ENCODE results near the gene WDFY2.
A peak's percentile ranks its signal among the peaks of the same experiment; 100 is the strongest.
"Not testable (repeated sequence)": the region's sequence is repeated elsewhere in the genome, so short reads cannot be mapped to it uniquely, and the experiment has no call there.

Gene WDFY2

DNA sequence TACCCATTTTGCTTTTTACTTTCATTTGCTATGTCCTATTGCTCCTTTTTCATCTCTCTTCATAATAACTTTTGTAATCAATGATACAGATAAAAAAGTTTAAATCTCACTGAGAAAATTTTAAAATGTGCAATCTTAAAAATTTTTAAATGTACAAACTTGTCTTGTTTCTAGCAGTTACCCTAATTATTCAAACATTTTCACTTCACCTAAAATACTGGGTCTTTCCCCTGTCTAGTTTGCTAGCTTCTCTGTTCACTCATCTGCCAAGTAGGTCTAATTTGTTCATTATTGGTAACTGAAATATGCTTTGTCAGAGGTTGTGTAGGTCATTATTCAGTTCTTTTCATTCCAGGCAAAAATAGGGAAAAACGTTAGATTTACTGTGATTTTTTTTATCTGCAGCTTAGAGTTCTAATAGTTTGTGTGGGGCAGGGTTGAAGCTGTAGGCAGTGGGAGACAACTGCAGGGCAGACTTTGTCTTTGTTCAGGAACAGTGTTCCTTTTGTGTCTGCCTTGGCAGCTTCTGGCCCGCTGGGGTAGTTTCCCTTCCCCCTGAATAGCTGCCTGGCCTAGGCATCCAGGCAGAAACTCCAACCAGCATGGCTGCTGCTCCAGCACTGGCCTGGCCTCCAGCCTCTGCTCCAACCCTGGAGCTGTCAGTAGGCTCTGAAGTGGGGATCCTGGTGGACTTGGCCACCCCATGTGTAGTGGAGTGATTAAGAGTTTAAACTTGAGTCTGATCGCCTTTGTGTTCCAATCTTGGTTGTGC lies 48.5 kb downstream of the WDFY2 start:
- peak; percentile 43 for DNase-seq (ENCODE audit: low spot score)

DNA sequence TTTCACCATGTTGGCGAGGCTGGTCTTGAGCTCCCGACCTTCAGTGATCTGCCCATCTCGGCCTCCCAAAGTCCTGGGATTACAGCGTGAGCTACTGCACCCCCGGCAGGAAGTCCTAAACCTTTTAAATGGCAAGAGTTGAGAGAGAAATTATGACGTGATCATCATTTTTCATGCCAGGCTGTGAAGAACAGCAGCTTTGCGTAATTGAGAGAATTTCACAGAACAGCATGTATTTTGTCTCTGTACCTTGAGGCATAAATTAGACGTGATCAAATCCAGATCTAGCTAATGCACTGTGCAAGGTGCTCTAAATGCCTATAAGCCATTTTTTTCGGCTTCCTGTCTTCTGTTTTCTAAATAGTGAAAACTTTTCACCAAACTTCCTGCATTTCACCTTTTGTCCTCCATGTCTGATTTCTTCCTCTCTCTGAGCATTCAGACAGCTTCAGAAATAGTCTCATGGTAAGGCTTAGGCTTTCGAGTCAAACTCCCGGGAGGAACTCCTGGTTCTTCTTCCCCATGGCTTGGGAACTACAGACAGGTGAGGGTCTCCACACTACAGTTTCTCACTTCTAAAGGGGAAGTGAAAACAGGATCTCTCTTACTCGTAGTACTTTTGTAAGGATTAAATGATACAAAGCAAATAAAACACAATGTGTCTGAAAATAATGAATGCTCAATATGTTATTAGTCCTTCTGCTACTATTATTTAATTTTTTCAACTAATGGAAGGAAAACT lies 51.0 kb downstream of the WDFY2 start:
- DNase-seq (ENCODE audit: low spot score) = no peak

DNA sequence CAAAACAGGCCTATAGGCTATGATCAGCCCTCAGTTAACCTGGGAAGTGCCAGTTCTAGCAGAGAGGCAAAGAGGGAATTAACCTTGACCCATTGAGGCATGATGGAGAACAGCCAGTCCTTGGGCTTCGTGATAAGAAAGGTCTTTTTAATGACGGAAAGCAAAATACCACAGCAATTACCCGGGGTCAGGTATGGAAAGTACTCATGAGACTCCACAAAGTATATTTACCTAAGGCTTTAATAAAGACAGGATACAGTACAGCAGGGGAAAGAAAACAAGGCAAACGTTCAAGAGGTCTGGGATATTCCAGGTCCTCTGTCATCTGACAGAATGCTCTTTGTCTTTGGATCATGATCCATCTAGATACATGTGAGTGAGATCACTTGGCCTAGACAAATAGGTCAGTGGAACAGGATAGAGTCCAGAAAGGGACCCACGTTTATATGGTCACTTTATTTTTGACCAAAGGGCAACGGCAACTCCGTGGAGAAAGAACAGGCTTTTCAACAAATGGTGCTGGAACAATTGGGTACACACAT lies 52.2 kb downstream of the WDFY2 start:
- DNase-seq (ENCODE audit: low spot score) = no peak

DNA sequence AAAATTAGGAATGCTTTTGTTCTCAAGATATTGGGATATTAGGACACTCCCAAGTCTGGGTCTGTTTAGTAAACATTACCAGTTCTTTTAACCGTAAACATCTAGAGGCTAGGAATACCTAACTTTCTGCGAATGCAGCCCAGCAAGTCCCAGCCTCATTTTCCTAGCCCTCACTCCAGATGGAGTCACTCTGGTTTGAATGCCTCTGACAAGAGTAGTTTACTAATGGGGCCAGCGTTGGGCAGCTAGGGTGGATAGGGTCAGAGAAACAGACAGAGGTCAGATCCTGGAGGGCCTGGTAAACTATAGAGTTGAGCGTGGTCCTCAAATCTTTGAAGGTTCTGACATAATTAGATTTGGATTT lies 53.6 kb downstream of the WDFY2 start:
- no peak for DNase-seq (ENCODE audit: low spot score)

DNA sequence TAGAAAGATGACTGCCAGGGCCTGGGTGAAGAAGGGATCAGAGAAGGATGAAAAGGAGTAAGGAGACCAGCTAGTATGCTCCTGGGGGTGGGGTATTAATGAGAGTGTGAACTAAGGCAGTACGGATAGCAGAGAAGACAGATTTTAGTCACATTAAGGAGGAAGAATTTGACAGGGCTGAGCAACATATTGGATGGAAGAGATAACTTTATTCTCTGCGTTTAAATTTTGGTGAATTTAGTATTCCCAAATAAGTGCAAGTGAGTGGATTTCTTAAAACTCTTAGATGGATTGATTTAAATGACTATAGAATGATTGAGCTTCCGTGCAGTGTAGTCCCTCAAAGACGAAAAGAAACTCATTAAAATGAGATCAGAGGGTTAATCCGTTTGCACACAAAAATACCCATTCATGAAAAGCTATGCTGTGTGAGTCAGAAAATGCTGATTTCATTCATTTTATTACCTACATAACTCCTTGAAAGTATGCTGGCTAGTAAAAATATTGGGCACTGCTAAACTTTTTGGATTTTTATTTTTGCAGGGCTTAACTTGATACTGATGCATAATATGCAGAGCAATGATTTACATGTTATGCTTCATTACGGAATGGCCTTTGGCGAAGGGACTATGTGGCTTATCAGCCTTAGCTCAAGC lies 54.1 kb downstream of the WDFY2 start:
- no peak for DNase-seq (ENCODE audit: low spot score)

DNA sequence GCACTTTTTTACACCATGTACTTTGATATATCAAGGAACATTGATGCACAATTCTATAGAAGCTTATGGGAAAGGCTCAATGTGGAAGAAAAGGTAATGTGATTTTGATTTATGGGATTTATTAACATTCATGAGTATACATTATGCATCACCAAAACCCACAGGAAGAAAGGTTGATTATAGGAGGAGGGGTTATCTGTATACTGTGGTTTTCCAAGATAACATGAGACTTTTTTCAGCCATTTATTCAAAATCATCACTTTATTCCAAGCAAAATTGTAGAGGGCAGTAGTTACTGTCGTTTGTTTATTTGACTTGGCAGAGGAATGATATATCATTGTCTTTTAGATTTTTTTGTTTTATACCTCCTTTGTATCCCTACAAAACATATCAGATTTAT lies 54.9 kb downstream of the WDFY2 start:
- no peak for DNase-seq (ENCODE audit: low spot score)

DNA sequence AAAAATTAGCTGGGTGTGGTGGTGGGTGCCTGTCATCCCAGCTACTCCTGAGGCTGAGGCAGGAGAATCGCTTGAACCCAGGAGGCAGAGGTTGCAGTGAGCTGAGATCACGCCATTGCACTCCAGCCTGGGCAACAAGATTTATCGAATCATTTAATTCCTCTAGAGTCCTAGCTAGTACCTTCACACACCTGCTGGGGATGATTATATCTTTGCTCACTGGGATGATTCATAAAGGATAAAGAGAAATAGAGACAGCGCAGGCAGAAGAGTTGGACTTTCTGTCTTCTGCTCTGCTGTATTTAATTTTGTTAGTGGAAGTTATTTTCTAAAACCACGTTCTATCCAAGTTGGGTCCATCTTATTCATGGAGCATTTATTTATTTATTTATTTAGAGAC lies 56.4 kb downstream of the WDFY2 start:
- DNase-seq (ENCODE audit: low spot score) = peak; percentile 38

DNA sequence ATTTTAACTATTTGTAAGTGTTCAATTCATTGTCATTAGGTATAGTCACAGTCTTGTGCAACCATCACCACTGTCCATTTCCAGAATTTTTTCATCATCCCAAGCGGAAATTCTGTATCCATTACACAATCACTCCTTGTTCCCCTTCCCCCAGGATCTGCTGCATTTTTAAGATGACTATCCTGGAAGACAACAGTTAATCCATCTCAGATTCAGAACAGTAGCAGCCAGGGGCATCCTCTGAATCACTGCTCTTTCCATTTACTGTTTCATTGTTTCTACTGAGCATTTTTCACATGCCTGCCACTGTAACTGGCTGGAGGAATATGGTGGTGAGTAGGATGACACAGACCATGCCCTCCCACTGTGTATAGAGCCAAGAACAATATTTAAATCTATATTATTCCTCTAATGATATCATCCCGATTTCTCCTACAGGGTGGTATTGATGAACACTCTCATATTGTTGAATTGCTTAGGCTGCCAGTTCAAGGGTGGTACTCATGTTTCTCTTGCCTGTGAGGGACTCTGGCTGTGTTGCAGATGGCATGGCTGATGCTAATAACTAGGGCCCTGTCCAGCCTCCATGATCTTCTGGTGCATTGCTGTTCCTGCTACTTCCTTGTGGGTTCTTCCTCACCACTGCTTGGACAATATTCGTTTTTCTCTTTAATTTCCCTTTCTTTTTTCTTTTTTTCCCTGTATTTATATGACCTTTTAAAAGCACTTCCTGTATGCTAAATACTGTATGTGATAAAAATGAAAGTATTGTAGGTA lies 59.0 kb downstream of the WDFY2 start:
- peak; percentile 94 for DNase-seq (ENCODE audit: low spot score)

DNA sequence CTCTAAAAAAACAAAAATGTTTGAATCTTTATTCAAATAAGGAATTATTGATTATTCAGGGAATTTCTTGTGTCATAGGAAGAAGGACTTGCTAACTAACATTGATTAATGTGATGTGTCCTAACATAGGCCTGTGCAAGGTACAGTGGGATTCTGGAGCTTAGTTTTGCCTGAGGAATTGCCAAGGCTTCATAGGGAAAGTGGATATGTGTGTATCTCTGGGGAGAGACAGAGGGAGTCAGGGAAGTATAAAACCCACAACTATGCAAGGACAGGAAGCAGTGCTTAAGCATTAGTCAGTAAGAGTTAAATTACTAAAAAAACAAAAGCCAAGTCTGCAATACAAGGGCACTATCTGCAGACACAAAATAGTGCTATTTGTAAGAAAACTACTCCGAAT lies 59.6 kb downstream of the WDFY2 start:
- DNase-seq (ENCODE audit: low spot score) = peak; percentile 93

DNA sequence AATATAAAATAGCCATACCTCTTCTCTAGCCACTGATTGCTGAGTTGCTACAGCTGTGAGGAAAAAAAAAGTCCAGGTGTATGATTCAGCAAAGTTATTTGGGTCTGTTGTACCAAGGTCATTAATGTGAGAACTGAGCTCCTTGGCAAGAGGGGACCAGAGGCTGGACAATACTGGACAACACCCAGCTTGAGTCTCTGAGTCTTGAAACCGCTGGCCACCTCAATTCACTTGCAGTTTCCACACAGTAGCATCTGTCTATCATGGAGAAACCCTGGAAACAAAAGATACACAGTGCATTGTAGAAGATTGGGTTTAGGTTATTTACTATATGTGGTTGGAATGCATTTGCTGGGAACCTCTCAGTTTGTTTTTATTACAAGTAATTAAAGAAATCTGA lies 60.4 kb downstream of the WDFY2 start:
- DNase-seq (ENCODE audit: low spot score) = peak; percentile 63

DNA sequence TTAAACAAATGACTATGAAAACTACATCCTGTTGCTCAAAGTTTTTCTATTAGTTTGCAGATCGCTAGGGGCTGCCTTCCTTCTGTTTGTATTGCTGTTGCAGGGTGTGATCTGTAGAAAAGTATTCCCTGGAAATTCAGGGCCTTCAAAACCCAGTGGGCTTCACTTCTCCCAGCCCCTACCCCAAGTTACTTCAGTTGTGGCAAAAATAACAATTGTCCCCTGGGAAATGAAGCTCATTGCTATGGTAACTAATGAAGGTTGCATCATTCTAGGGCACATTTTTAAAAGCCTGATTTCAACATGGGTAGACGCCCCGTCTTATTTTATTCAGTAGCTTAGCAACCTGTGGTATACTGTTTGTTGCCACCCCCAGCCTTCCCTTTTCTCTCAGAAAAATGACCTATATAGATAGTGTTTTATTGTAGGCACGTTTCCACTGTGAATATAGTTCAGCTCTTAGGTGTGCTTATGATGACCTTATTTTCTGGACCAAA lies 60.9 kb downstream of the WDFY2 start:
- peak; percentile 37 for DNase-seq (ENCODE audit: low spot score)

DNA sequence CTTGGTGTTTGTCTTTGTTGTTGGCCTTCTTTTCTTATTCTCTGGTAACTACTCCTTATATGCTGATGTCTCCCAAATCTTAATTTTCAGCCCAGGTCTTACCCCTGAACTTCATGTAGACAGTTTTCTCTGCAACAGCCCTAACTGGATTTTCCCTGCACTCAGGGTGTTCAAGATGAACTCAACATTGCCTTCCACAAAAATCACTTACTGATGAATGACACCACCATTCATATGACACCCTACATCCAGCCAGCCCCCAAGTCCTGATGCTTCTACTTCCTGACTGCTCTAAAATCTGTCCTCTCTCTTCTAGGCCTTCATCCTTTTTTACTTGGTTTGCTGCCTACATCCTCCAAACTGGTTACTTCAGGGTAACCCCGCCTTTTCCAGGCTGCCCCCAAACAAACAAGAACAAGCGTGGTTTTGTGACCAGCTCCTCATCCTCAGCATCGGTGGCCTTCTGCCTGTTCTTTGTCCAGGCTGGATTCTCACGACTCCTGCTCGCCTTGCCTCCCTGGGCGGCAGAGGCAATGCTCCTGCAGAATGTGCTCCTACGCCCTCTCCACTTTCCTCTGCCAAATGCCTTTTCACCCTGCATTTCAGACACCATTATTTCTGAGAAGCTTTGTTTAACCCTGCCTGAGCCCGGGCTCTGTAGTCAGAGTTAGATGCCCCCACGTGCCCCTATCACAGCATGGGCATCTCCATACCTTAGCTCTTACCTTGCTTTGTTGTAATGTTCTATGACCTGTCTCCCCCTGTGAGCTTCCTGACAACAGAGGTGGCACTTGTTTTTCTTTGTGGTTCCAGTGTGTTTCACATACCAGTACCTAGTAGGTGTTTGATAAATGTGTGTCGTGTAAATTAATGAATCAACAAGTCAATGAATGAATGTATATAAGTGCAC lies 61.8 kb downstream of the WDFY2 start:
- peak; percentile 18 for DNase-seq (ENCODE audit: low spot score)

DNA sequence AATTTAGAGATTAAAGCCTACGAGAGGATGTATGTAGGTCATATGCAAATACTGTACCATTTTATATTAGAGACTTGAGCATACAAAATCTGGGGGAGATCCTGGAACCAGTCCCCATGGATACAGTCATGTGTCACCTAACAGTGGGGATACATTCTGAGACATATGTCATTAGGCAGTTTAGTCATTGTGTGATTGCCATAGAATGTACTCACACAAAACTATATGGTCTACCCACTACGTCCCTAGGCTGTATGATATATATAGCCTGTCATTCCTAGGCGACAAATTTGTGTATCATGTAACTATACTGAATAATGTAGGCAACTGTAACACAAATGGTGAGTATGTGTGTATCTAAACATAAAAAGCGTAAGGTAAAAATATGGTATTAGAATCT lies 62.8 kb downstream of the WDFY2 start:
- no peak for DNase-seq (ENCODE audit: low spot score)

DNA sequence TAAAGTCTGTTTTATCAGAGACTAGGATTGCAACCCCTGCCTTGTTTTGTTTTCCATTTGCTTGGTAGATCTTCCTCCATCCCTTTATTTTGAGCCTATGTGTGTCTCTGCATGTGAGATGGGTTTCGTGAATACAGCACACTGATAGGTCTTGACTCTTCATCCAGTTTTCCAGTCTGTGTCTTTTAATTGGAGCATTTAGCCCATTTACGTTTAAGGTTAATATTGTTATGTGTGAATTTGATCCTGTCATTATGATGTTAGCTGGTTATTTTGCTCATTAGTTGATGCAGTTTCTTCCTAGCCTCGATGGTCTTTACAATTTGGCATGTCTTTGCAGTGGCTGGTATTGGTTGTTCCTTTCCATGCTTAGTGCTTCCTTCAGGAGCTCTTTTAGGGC lies 67.9 kb downstream of the WDFY2 start:
- not testable (repeated sequence) for DNase-seq (ENCODE audit: low spot score)

DNA sequence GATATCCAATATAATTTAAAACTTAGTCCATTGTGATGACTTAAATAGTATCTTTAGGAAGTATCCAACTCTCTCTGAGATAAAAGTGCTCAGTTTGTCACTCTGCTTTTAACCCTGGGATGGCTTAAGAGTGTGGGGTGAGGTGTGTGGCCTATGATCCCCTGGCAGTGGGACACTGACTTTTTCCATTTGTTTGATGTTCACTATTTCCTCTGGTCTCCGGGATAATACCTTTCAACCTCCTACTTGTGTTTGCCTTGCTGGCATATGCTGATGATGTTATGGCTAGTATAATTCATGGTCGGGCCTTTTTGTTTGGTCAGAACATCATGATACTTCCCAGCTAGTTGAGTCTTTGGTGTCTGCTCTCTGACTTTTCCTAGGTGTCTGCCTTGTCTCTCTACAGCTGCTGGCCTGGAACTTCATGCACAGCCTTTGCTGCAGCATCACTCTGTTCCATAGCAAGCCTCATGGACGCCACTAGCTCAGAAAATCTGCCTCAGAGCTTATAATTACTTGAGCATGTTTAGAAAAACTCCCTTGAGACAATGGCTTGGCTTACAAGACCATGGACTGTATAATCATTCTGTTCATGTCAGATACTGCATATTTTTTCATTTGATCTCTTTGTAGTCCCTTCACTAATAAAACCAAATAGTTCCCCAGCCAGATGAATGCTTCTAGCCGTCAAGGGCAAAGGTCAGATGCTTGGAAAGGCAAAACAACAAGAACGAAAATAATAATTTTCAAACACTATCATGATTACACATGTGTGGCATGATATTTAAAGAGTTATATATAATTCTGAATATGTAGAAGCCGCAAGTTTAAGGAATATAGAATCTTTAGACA lies 75.2 kb downstream of the WDFY2 start:
- DNase-seq (ENCODE audit: low spot score) = no peak

DNA sequence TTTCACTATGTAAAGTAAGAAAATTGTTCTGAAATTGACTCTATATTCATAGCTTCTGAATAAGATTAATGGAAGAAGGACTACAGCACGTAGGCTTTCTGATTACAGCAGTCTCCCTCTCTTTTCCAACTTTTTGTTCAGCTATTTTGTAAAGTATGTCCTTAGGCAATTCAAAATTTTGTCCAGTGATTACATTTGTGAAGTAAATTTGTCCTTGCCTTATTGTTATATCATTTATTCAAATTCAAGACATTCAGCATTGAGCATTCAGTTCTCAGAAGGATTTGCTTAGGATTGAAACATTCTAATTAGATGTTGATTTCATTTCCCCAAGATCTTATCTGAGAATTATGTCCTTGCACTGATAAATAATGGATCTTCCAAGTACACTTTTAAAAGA lies 76.6 kb downstream of the WDFY2 start:
- DNase-seq (ENCODE audit: low spot score) = no peak

DNA sequence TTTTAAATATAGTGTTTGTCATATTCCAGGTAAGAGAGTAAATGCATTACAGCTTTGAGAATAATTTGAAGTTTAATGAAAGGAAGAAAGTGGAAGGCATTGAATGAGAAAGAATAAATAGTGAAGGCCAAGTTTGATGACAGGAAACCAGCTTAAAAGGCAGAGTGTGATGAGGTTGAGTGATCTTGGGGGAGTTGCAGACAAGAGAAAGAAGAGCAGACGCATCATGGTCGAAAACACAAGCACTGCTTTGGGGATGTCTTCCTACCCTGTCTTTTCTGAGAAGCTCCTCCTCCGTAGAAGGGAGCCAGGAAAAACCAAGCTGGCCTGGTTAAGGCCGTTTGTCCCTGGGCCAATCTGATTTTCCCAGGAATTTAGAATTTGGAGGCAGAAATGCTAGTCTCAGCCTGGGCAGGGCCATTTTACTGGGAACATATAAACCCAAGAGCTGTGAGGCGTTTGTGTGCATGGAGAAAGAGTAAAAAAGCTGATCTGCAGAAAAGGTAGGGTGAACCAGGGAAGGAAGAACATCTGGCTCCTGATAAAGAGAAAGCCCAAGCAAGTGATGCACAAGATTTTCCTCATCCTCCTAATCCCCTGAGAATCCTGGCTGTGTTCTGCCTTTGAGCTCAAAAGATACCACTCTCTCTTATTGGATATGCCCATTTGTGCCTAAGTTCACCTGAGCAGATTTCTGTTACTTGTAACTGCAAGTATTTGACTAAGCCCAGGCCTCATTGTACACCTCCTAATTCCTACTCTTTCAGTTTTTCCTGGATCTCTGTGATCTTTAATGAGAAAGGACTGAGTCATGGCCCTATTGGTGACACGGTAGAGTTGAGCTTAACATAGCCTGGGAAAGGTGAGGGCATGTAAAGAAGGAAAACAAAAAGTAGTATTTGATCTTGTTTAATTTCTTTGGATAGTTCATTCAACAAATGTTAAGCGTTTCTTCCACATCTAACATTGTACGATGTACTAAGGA lies 80.0 kb downstream of the WDFY2 start:
- peak; percentile 28 for DNase-seq (ENCODE audit: low spot score)

DNA sequence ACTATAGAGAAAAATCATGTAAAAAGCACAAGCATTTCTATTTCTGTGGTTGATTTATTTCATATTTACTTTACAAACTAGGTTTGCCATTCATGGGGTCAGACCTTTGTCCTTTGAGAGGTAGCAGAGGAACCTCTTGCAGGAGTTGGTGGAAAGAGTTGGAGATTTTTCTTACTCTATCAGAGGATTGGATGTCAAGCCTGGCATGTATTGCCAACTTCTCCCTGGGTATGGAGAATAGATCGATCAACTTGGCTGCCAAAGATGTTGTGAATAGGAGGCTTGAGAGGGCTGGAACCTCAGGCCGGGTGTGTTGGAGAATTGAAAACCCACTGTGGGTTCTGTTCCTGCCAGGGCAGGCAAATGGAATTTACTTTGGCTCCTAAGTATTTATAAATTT lies 81.2 kb downstream of the WDFY2 start:
- DNase-seq (ENCODE audit: low spot score) = no peak

DNA sequence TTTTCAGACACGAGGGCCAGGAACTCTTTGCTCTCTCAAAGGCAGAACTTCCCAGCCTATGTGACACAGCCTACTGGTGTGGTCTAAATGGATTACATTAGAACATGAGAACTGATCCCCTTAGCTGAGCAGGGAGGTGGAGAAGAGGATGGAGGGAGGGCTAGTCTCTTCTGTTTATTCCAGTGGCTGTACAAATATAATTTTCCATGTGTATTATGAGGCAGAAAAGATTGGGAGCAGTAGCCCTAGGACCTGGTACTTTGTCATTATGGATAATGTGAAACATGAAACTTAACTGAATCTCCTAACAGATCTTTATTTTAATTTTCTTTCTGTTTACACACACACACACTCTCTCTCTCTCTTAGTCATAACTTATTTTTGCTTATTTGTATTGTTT lies 82.1 kb downstream of the WDFY2 start:
- no peak for DNase-seq (ENCODE audit: low spot score)

All from kidney tubule cell (primary cell).